Urinary bladder (tissue), 4 donors: ENCODE measurements around the gene C2orf78. TPM values are rescaled to one million over a fixed set of nuclear protein-coding genes. Genes with fewer than 3 reads are reported as not detected.
A peak's percentile ranks its signal among the peaks of the same experiment; 100 is the strongest.
"Not testable (repeated sequence)": the region's sequence is repeated elsewhere in the genome, so short reads cannot be mapped to it uniquely, and the experiment has no call there.

Source experiments
- DNase-seq: peaks from one replicate; pipeline ENCODE4 v3.0.0-alpha.2; 2015; ENCODE audit errors: extremely low spot score
- H3K27ac ChIP-seq: one replicate; pipeline ENCODE4 v1.5.1; 2013; ENCODE audit warnings: low read depth, mild to moderate bottlenecking, moderate library complexity
- H3K36me3 ChIP-seq: one replicate; pipeline ENCODE4 v1.6.1; 2013; ENCODE audit warnings: mild to moderate bottlenecking, moderate library complexity; ENCODE audit not compliant: insufficient read depth
- H3K4me1 ChIP-seq: one replicate; pipeline ENCODE4 v1.6.1; 2013; ENCODE audit warnings: mild to moderate bottlenecking, moderate library complexity; ENCODE audit not compliant: insufficient read depth
- H3K4me3 ChIP-seq: one replicate; pipeline ENCODE4 v1.5.1; 2013; ENCODE audit warnings: low read depth, low read length
- WGBS: extraction: QIAGEN DNeasy Blood & Tissue Kit; methylation state at CpG from one replicate; pipeline ENCODE4 v1.1.7; 2013; 5-methylcytosine and 5-hydroxymethylcytosine counted together
- polyA plus RNA-seq: library from polyadenylated mRNA; stranded (reverse); fragments of 200-250 nt; gene quantifications from one replicate; pipeline ENCODE4 v1.2.3, GENCODE V29; 2013
- total RNA-seq: library from RNA; depleted of rRNA; stranded (reverse); fragments of >200 nt; gene quantifications from one replicate; pipeline ENCODE4 v1.2.3, GENCODE V29; 2014
- donor health status: healthy with polysubstance abuse.
- donor health status: healthy.

The C2orf78 gene
- total RNA-seq: not detected
- not detected for polyA plus RNA-seq

- H3K4me1 ChIP-seq, H3K36me3 ChIP-seq, H3K27ac ChIP-seq, H3K4me3 ChIP-seq, DNase-seq: not testable (repeated sequence)
- 57% methylated on average over 3 of the region's 3 CpGs for WGBS
These were observed at the start of gene C2orf78 for GRCh38 chr2:73783883-73784282. TSS of gene C2orf78 (plus strand) at chr2:73784183. CDS start at chr2:73784310, 127 bp downstream.

GRCh38 chr2:73736378-73736777, 47.6 kb upstream of the C2orf78 start:
- WGBS: 9% methylated on average over 8 of the region's 8 CpGs
- no peak for DNase-seq
- H3K4me1 ChIP-seq: no peaks in the 10 kb centered on the region
- H3K27ac ChIP-seq: no peak overlapping the region
- H3K4me3 ChIP-seq: peak overlapping the region; percentile 77
- H3K36me3 ChIP-seq: peaks cover 6% of the 10 kb centered on the region

GRCh38 chr2:73736855-73737779, 46.9 kb upstream of the C2orf78 start, which contains the start of gene TPRKB:
TSS of gene TPRKB (minus strand) at chr2:73737345. CDS start at chr2:73734569, 2,776 bp downstream.
- peak within 1 kb of the TSS; percentile 77 for H3K4me3 ChIP-seq
- H3K27ac ChIP-seq: no peak within 1 kb of the TSS
- peaks cover 4% of the 10 kb centered on the region for H3K36me3 ChIP-seq
- H3K4me1 ChIP-seq: no peaks in the 10 kb centered on the region
- DNase-seq: peak; percentile 91
- under 1% methylated on average over 49 of the region's 49 CpGs for WGBS

GRCh38 chr2:73739101-73739500, 44.9 kb upstream of the C2orf78 start:
- H3K4me3 ChIP-seq: no peak overlapping the region
- no peak overlapping the region for H3K27ac ChIP-seq
- DNase-seq: no peak
- H3K36me3 ChIP-seq: no peaks in the 10 kb centered on the region
- WGBS: 92% methylated on average over 3 of the region's 3 CpGs
- H3K4me1 ChIP-seq: no peaks in the 10 kb centered on the region

- Histone ChIP-seq H3K36me3 (no peaks in the 10 kb centered on the region), H3K4me3 (no peak overlapping the region), H3K4me1 (no peaks in the 10 kb centered on the region), H3K27ac (no peak overlapping the region)
- WGBS: 85% methylated on average over 2 of the region's 2 CpGs
- no peak for DNase-seq
These were observed 43.2 kb upstream of the C2orf78 start for GRCh38 chr2:73740767-73741166.

GRCh38 chr2:73746015-73746876, 37.7 kb upstream of the C2orf78 start:
- no peak for DNase-seq
- 90% methylated on average over 11 of the region's 11 CpGs for whole genome bisulfite sequencing
- Histone ChIP-seq H3K36me3 (no peaks in the 10 kb centered on the region), H3K4me3 (no peak overlapping the region), H3K4me1 (peaks cover 2% of the 10 kb centered on the region), H3K27ac (no peak overlapping the region)

GRCh38 chr2:73746877-73747208, 37.1 kb upstream of the C2orf78 start:
- Histone ChIP-seq H3K4me3 (no peak overlapping the region), H3K4me1 (peaks cover 2% of the 10 kb centered on the region), H3K36me3 (no peaks in the 10 kb centered on the region), H3K27ac (no peak overlapping the region)
- DNase-seq: no peak
- 88% methylated on average over 3 of the region's 3 CpGs for WGBS

- WGBS: 94% methylated on average over 2 of the region's 2 CpGs
- no peak for DNase-seq
- Histone ChIP-seq H3K4me1 (peaks cover 2% of the 10 kb centered on the region), H3K27ac (no peak overlapping the region), H3K36me3 (no peaks in the 10 kb centered on the region), H3K4me3 (no peak overlapping the region)
These were observed 34.7 kb upstream of the C2orf78 start for GRCh38 chr2:73749314-73749713.

GRCh38 chr2:73754332-73754731, 29.7 kb upstream of the C2orf78 start:
- H3K4me1 ChIP-seq, H3K27ac ChIP-seq, DNase-seq, H3K36me3 ChIP-seq, H3K4me3 ChIP-seq: not testable (repeated sequence)
- WGBS: 97% methylated on average over 7 of the region's 7 CpGs

GRCh38 chr2:73759285-73759764, 24.7 kb upstream of the C2orf78 start:
- WGBS: 15% methylated on average over 3 of the region's 3 CpGs
- Histone ChIP-seq H3K36me3 (peaks cover 4% of the 10 kb centered on the region), H3K27ac (no peak overlapping the region), H3K4me3 (no peak overlapping the region), H3K4me1 (no peaks in the 10 kb centered on the region)
- no peak for DNase-seq

- H3K36me3 ChIP-seq: peaks cover 4% of the 10 kb centered on the region
- no peak for DNase-seq
- 92% methylated on average over 2 of the region's 2 CpGs for WGBS
- no peak overlapping the region for H3K27ac ChIP-seq
- H3K4me3 ChIP-seq: no peak overlapping the region
- no peaks in the 10 kb centered on the region for H3K4me1 ChIP-seq
These were observed 24.1 kb upstream of the C2orf78 start for GRCh38 chr2:73759904-73760303.

GRCh38 chr2:73762571-73762970, 21.4 kb upstream of the C2orf78 start:
- no peaks in the 10 kb centered on the region for H3K4me1 ChIP-seq
- DNase-seq: no peak
- peaks cover 6% of the 10 kb centered on the region for H3K36me3 ChIP-seq
- 79% methylated on average over 1 of the region's 1 CpG for WGBS
- H3K27ac ChIP-seq: no peak overlapping the region
- H3K4me3 ChIP-seq: no peak overlapping the region

- 97% methylated on average over 1 of the region's 1 CpG for WGBS
- H3K36me3 ChIP-seq: peaks cover 6% of the 10 kb centered on the region
- DNase-seq: no peak
- no peaks in the 10 kb centered on the region for H3K4me1 ChIP-seq
- H3K27ac ChIP-seq: no peak overlapping the region
- no peak overlapping the region for H3K4me3 ChIP-seq
These were observed 19.0 kb upstream of the C2orf78 start for GRCh38 chr2:73764945-73765344.
